Measurements from ENCODE around the gene ZNF689.

ZNF689 gene

GRCh38 chr16:30559690-30560089 is 50.5 kb downstream of the ZNF689 start:
- no peak for DNase-seq

DNA sequence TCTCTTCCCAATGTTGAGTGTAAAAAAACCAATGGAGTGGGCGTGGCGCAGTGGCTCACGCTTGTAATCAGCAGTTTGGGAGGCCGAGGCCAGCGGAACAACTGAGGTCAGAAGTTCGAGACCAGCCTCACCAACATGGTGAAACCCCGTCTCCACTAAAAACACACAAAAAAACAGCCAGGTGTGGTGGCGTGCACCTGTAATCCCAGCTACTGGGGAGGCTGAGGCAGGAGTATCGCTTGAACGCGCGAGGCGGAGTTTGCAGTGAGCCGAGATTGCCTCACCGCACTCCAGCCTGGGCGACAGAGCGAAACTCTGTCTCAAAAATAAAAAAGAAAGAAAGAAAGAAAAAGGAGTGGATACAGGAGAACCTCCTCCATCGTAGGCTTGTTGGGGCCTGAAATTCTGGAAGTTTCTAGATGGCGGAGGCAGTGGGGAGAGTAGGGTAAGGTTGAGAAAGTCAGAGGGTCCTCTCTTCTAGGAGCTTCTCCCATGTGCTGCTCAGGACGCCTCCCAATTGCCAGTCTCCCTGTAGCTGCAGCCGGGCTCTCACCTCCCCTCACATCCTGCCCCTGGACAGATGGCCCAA is 51.3 kb downstream of the ZNF689 start:
- no peak for DNase-seq

GRCh38 chr16:30557957-30558788 is 52.0 kb downstream of the ZNF689 start, which contains the start of gene ZNF764:
ZNF764 (minus strand) TSS chr16:30558374; CDS start chr16:30558182, 192 bp downstream.
- peak; percentile 91 for DNase-seq

DNA sequence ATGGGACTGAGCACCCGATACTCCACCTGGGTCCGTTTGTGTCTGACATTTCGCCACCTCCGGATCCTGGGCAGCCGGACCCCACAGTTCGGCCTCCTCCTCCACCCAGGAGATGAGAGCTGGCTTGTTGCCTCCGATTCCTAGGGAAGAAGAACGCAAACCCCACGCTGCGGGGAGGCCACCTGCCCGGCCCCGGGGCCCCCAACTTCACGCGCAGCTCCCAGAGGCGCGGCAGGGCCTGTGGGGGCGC is 52.6 kb downstream of the ZNF689 start:
- no peak for DNase-seq

GRCh38 chr16:30556125-30556473 is 54.1 kb downstream of the ZNF689 start:
- DNase-seq: no peak

DNA sequence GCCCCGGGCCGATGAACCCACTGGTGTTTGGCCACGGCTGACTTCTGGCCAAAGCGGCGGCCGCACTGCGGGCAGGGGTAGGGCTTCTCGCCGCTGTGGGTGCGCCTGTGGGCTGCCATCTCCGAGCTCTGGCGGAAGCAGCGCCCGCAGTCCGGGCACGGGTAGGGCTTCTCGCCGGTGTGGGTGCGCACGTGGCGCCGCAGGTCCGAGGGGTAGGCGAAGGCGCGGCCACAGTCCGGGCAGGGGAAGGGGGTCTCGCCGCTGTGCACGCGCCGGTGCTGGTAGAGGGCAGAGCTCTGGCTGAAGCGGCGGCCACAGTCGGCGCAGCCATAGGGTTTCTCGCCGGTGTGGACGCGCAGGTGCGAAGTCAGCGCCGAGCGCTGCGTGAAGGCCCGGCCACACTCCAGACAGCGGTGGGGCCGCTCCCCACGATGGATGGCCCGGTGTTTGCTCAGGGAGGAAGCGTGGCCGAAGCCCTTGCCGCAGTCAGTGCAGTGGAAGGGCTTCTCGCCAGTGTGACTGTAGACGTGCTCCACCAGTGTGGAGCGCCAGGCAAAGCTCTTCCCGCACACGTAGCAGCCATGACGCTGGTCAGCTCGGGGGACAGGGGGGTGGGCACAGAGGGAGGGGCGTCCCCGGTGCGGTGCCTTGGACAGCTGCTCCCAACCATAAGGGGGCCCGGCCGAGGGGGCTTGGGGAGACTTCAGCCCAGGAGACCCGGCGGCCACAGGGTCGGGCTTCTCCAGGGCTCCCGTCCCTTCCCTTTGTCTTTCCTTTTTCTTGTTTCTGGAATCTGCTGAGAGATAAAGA is 54.7 kb downstream of the ZNF689 start:
- no peak for DNase-seq

- no peak for DNase-seq
Measured at GRCh38 chr16:30554557-30555314, 55.5 kb downstream of the ZNF689 start.

DNA sequence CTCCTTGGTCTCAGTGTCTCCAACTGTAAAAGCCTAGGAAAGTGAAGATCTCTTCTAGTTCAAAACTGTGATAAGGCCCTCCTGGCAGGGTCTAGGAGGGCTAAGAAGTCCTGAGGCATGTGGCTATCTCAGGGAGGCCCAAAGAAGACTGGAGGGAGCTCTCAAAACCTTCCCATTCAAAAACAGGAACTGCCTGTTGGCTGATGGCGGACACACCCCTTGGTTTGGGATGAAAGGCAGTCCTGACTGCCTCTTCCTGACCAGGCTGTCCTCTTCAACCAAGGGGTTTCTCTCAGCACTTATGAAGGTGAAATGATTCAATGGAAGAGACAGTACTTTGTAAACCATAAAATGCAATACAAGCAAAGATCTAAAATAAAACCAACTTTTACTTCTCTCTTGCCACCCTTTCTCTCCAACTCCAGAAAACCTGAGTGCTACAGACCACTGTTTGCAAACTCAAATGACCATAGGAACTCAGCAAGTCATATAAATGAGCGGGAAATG is 56.7 kb downstream of the ZNF689 start:
- no peak for DNase-seq

DNA sequence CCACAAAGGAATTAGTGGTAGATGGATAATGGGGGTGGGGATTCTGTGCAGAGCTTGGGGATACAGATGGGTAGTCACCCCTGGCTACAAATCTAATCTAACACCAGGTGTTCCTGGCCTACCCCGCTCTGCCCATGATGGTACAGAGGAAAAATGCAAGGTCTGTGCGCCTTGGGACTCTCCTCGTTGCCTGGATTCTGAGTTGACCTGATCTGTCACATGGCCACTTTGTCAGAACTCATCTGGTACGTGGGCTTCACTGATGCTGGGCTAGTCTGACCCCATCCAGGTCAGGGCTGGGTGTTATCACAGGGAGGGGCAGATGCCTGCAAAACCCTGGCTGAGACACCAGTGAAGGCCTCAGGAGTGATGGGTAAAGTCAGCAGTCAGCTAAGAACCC is 57.2 kb downstream of the ZNF689 start:
- no peak for DNase-seq

Data from NCI-H526 treated with DMSO at 0.1 percent for 48 hours (cell line).